Upper lobe of left lung (tissue), 4 donors: ENCODE measurements around the gene SH3BP4.

ENCODE experiments used
- POLR2AphosphoS5 ChIP-seq, 2 donors: sonication (generic); formaldehyde crosslinking; IDR thresholded peaks; one replicate each; pipeline ENCODE4 v1.5.1; 2017; ENCODE audit warnings: antibody characterized with exemption in 2 of 2
- TF ChIP-seq, protein P1 (sequence below), 6 experiments: fragments of 450-650 bp in 4 of 6; fragments of 200-600 bp in 2 of 6; sonication (generic) in 2 of 6; IDR thresholded peaks; one replicate each; pipeline ENCODE4 v1.5.1; 2016 to 2019; ENCODE audit warnings: antibody characterized with exemption in 6 of 6

DNA sequence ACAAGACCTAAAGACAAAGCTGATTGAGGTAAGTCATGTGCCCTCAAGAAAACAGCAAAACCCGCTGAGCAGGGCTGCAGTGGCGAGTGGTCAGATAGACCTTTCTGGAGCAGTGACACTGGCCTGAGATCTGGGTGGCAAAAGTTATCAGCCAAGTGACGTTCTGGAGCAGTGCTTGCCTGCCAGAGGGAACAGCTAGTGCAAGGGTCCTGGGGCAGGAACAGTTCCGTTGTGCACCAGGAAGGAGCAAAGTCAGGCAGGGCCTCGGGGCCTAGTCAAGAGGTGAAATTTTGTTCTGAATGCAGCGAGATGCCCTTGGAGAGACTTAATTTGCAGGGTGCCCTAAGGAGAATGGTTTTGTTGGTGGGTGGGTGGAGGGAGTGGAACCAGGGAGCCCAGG, 67.0 kb downstream of the SH3BP4 start:
- TF ChIP-seq, protein P1, sequence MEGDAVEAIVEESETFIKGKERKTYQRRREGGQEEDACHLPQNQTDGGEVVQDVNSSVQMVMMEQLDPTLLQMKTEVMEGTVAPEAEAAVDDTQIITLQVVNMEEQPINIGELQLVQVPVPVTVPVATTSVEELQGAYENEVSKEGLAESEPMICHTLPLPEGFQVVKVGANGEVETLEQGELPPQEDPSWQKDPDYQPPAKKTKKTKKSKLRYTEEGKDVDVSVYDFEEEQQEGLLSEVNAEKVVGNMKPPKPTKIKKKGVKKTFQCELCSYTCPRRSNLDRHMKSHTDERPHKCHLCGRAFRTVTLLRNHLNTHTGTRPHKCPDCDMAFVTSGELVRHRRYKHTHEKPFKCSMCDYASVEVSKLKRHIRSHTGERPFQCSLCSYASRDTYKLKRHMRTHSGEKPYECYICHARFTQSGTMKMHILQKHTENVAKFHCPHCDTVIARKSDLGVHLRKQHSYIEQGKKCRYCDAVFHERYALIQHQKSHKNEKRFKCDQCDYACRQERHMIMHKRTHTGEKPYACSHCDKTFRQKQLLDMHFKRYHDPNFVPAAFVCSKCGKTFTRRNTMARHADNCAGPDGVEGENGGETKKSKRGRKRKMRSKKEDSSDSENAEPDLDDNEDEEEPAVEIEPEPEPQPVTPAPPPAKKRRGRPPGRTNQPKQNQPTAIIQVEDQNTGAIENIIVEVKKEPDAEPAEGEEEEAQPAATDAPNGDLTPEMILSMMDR (IDR thresholded peaks at IDR 0.05): no peak
- no peak for TF ChIP-seq POLR2AphosphoS5 (IDR thresholded peaks at IDR 0.05)
